Fibroblast of pulmonary artery (primary cell): Measurements from ENCODE around the gene NEK7.

Experiments
- DNase-seq: peaks from one replicate; pipeline ENCODE4 v3.0.0-alpha.2; 2010; ENCODE audit warnings: low read depth
- H3K4me3 ChIP-seq: replicated peaks from 2 replicates; pipeline ENCODE4 v1.5.1; 2011; ENCODE audit warnings: low read depth, mild to moderate bottlenecking, control low read depth, low read length, moderate library complexity
- TF ChIP-seq, protein P1 (sequence below): IDR thresholded peaks from 2 replicates; pipeline ENCODE4 v1.5.1; 2011; ENCODE audit warnings: mild to moderate bottlenecking, control low read depth, low read length, inconsistent platforms; ENCODE audit errors: missing control alignments

The NEK7 gene

DNA sequence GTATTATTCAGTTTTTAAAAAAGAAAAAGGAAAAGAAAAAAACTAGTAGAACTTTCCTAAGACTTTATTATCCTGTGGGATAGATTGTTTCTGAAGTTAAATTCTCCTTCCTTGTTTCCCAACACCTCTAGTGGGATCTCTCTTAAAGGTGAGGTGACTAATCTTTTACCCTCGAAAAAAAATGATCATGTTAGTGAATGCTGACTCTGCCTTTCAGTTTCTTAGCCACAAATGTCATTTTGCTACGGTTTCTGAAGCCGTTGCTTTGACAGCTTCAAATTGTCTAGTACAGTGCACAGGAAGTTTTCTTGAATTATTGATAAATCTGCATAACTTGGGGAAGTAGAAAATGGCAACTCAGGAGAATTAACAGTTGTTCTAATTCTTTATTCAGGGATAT lies 13.0 kb upstream of the NEK7 start:
- no peak overlapping the region for H3K4me3 ChIP-seq
- TF ChIP-seq, protein P1, sequence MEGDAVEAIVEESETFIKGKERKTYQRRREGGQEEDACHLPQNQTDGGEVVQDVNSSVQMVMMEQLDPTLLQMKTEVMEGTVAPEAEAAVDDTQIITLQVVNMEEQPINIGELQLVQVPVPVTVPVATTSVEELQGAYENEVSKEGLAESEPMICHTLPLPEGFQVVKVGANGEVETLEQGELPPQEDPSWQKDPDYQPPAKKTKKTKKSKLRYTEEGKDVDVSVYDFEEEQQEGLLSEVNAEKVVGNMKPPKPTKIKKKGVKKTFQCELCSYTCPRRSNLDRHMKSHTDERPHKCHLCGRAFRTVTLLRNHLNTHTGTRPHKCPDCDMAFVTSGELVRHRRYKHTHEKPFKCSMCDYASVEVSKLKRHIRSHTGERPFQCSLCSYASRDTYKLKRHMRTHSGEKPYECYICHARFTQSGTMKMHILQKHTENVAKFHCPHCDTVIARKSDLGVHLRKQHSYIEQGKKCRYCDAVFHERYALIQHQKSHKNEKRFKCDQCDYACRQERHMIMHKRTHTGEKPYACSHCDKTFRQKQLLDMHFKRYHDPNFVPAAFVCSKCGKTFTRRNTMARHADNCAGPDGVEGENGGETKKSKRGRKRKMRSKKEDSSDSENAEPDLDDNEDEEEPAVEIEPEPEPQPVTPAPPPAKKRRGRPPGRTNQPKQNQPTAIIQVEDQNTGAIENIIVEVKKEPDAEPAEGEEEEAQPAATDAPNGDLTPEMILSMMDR, result no peak
- DNase-seq, result no peak

DNA sequence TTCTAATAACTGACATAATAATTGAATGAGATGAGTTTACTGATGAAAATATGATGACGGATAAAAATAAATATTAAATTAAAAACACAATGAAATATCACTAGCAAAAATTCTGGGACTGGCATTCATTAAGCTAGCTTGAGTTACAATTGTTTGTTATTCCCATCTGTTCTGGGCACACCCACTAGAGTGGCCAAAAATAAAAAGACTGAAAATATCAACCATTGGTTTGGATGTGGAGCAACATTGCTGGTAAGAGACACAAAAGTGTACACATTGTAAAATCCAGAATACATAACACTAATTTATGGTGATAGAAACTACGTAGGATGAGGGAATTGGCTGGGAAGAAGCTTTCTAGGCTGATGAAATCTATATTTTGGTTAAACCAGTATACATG lies 9.6 kb upstream of the NEK7 start:
- no peak for DNase-seq
- TF ChIP-seq, protein P1, result no peak
- H3K4me3 ChIP-seq, result no peak overlapping the region

DNA sequence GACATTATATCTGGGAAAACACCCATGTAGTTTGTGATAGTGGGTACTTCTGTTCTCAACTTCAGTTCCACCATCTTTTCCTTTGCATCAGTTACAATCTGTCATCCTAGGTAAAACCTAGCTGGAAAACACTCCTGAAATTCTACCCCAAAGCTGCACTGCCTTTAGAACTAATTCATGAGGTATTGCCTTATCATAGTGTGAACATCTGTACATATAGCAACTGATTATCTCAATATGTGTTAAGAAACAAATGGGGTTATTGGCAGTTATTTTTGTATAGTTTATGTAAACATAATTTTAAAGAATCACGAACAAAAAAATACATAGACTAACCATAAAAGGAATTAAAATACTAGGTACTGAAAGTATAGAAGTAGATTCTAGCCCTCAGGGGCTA lies 6.4 kb upstream of the NEK7 start:
- no peak for DNase-seq
- TF ChIP-seq, protein P1, result no peak

DNA sequence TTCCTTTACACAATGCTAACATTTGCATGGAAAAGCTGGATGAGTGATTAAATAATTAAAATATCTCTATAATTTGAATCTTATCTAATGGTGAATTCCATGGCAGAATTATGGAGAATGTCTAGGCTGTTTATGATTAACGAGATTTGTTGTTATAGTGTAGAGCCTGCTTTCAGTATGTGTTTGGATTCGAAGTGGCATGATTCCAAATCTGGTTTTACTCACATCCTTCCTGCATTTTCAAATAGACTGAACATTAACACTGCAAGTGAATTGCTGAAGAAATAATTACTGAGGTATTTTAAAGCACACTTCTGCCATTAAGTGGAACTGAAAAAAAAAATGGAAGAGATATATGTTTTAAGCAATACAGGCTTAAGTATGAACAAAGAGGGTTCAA lies 5.1 kb upstream of the NEK7 start:
- TF ChIP-seq, protein P1, result no peak
- DNase-seq, result peak; percentile 73

More for the DNA sequence above, 6.4 kb upstream of the NEK7 start:
- H3K4me3 ChIP-seq, result no peak overlapping the region

DNA sequence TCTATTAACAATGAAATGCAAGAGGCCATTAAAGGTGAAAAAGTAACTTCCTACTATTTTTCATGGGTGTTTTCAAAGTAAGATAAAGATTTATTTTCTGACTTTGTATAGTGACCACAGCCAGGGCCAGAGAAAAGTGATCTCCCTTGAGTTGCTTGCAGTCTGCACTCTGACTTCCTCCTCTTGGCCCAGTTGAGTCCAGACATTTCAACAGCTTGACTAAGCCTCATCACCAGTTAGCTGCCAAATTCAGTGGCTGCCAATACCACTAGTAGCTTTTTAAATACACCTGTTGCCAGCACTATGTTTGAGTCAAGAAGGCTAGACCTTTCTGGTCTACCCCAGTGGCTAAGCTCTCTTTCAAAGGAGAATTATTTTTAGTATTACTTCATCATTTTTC lies 3.7 kb upstream of the NEK7 start:
- no peak overlapping the region for H3K4me3 ChIP-seq
- peak; percentile 78 for DNase-seq
- TF ChIP-seq, protein P1, result no peak

More for the DNA sequence above, 5.1 kb upstream of the NEK7 start:
- H3K4me3 ChIP-seq, result no peak overlapping the region

DNA sequence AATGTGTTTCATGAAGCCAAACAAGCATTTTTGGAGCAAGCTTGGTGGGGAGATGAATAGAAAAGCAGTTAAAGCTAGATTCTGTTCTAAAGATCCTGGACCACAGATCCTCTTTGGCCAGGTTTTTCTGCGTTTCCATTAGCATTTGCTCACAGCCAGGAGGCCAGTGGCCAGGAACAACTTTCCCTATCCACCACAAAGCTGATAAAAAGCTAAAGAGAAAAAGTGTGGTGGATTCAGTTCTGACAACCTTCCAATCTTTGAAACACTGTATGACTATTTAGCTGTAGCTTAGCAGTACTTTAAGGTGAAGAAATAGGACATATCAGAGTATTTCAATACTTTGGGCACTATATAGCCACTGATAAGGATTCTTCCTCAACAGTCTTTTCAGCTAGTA lies 3.0 kb upstream of the NEK7 start:
- TF ChIP-seq, protein P1, result no peak
- peak; percentile 49 for DNase-seq
- no peak overlapping the region for H3K4me3 ChIP-seq

DNA sequence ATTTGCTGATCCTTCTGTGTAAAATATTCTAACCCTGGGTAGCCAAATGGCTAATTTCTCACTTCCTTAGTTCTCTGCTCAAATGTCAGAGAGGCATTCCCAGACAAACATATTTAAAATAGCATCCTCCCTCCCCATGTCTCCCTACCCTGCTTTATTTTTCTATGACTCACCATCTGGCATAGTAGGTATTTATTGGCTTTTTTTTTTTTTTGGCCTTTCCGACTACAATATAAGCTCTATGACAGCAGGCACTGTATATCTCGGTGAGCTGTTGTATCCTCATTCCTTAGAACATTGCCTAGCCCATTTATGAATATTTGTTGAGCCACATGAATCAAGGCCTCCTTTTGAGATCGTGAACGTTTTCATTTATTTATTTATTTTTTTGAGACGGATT lies 1.5 kb upstream of the NEK7 start:
- DNase-seq, result peak; percentile 74
- H3K4me3 ChIP-seq, result no peak overlapping the region
- TF ChIP-seq, protein P1, result no peak
